Spleen (tissue), 11 donors: ENCODE data around the gene TEPSIN. TPM values are rescaled to one million over a fixed set of nuclear protein-coding genes. Genes with fewer than 3 reads are reported as not detected.
A peak's percentile ranks its signal among the peaks of the same experiment; 100 is the strongest.

ENCODE experiments used
- DNase-seq: peaks from one replicate; pipeline ENCODE4 v3.0.0-alpha.2; 2020
- H3K27ac ChIP-seq, 8 donors: fragments of 200-600 bp; sonication (generic) in 7 of 8; 1 replicate in 4 of 8; 2 replicates in 4 of 8; pipeline versions ENCODE4 v1.5.0 to v1.8.0; 2016 to 2021; ENCODE audit warnings: inconsistent platforms in 4 of 8, mild to moderate bottlenecking in 4 of 8, moderate library complexity in 1 of 8
- H3K27me3 ChIP-seq, 7 donors: fragments of 200-600 bp; sonication (generic) in 6 of 7; replicated peaks in 1 of 7; 1 replicate in 4 of 7; 2 replicates in 3 of 7; pipeline versions ENCODE4 v1.5.0 to v1.8.0; 2016 to 2021; ENCODE audit warnings: inconsistent platforms in 3 of 7, mild to moderate bottlenecking in 1 of 7
- H3K36me3 ChIP-seq, 6 donors: fragments of 200-600 bp; sonication (generic) in 5 of 6; 1 replicate in 4 of 6; 2 replicates in 2 of 6; pipeline versions ENCODE4 v1.5.0 to v1.8.0; 2016 to 2021; ENCODE audit warnings: inconsistent platforms in 2 of 6
- H3K4me1 ChIP-seq, 6 donors: fragments of 200-600 bp; sonication (generic) in 5 of 6; 1 replicate in 3 of 6; 2 replicates in 3 of 6; pipeline versions ENCODE4 v1.5.0 to v1.8.0; 2016 to 2021; ENCODE audit warnings: inconsistent platforms in 3 of 6
- H3K4me3 ChIP-seq, 8 donors: fragments of 200-600 bp; sonication (generic) in 7 of 8; 1 replicate in 4 of 8; 2 replicates in 4 of 8; pipeline versions ENCODE4 v1.5.0 to v1.8.0; 2016 to 2021; ENCODE audit warnings: inconsistent platforms in 4 of 8, mild to moderate bottlenecking in 4 of 8, moderate library complexity in 2 of 8
- H3K9me3 ChIP-seq, 8 donors: fragments of 200-600 bp; sonication (generic) in 7 of 8; 1 replicate in 4 of 8; 2 replicates in 4 of 8; pipeline versions ENCODE4 v1.5.0 to v1.8.0; 2016 to 2021; ENCODE audit warnings: inconsistent platforms in 4 of 8
- POLR2A ChIP-seq, 3 donors: fragments of 450-650 bp; IDR thresholded peaks; one replicate each; pipeline ENCODE4 v1.5.1; 2017; ENCODE audit warnings: antibody characterized with exemption in 3 of 3, mild to moderate bottlenecking in 1 of 3
- POLR2AphosphoS5 ChIP-seq, 3 donors: sonication (generic); formaldehyde crosslinking; IDR thresholded peaks; one replicate each; pipeline ENCODE4 v1.5.1; 2017; ENCODE audit warnings: antibody characterized with exemption in 3 of 3
- WGBS, 5 donors: extraction: QIAGEN DNeasy Blood & Tissue Kit in 3 of 5; methylation state at CpG; one replicate each; pipeline versions ENCODE4 v1.1.5 to v1.1.7; 2013 to 2018; 5-methylcytosine and 5-hydroxymethylcytosine counted together
- intact Hi-C: fragments of 100-400 bp; cut with DNase I; formaldehyde crosslinking; loops from one replicate; pipeline ENCODE4 v1.15.0; 2023; ENCODE audit warnings: low total_unique reads
- polyA plus RNA-seq, 3 donors: library from polyadenylated mRNA; stranded (reverse); fragments of 200-250 nt; gene quantifications; one replicate each; pipeline ENCODE4 v1.2.1, GENCODE V29; 2013
- total RNA-seq, 7 donors: library from RNA; depleted of rRNA in 3 of 7; stranded (reverse); fragments of >200 nt in 3 of 7; fragmentation: NEBNext Ultra II Directional in 4 of 7; extraction: Animal tissue kit (Norgen Biotek cat#: 25700) in 4 of 7; gene quantifications; one replicate each; pipeline versions ENCODE4 v1.1.0 to v1.2.1, GENCODE V29; 2016 to 2021
- TF ChIP-seq, protein P1 (sequence below), 11 experiments: fragments of 200-600 bp in 7 of 11; fragments of 450-650 bp in 4 of 11; sonication (generic) in 4 of 11; IDR thresholded peaks in 8 of 11; conservative IDR thresholded peaks in 3 of 11; 1 replicate in 7 of 11; 2 replicates in 4 of 11; pipeline versions ENCODE4 v1.4.0 to v1.8.0; 2016 to 2021; ENCODE audit warnings: antibody characterized with exemption in 11 of 11, inconsistent platforms in 4 of 11, mild to moderate bottlenecking in 1 of 11
- donor health status: healthy with polysubstance abuse.
- donor health status: DM: no; HTN: no; CAD: no; lungs with moderate emphysema.
- donor health status: DM: no; HTN: no; CAD: no.
- donor health status: Bipolar disorder and iron deficiency.
- donor health status: healthy.
- donor health status: DM: no; HTN: no; CAD: no.
- donor health status: DM: yes; HTN: yes; CAD: no.

TEPSIN gene
- total and polyA plus RNA-seq, 10 donors = 36.9 to 88.8 (median 72.3) TPM

GRCh38 chr17:81198826-81199481 lies 39.9 kb downstream of the TEPSIN start:
- Histone ChIP-seq H3K27ac (peak overlapping the region in 4 of 8 donors; percentile 27 to 63 (median 50)), H3K27me3 (no peaks in the 10 kb centered on the region), H3K36me3 (peaks cover 0 to 88% (median 4%) of the 10 kb centered on the region in 6 donors), H3K9me3 (no peaks in the 10 kb centered on the region), H3K4me1 (peaks cover 11 to 76% (median 58%) of the 10 kb centered on the region in 6 donors), H3K4me3 (no peak overlapping the region)
- WGBS, 5 donors = 69 to 84% (median 79%) methylated on average over 16 to 22 of the region's 22 CpGs
- TF ChIP-seq POLR2AphosphoS5 (IDR thresholded peaks at IDR 0.05) (peak; percentile 41 to 80 (median 79)), POLR2A (IDR thresholded peaks at IDR 0.05) (no peak)
- TF ChIP-seq, protein P1, sequence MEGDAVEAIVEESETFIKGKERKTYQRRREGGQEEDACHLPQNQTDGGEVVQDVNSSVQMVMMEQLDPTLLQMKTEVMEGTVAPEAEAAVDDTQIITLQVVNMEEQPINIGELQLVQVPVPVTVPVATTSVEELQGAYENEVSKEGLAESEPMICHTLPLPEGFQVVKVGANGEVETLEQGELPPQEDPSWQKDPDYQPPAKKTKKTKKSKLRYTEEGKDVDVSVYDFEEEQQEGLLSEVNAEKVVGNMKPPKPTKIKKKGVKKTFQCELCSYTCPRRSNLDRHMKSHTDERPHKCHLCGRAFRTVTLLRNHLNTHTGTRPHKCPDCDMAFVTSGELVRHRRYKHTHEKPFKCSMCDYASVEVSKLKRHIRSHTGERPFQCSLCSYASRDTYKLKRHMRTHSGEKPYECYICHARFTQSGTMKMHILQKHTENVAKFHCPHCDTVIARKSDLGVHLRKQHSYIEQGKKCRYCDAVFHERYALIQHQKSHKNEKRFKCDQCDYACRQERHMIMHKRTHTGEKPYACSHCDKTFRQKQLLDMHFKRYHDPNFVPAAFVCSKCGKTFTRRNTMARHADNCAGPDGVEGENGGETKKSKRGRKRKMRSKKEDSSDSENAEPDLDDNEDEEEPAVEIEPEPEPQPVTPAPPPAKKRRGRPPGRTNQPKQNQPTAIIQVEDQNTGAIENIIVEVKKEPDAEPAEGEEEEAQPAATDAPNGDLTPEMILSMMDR (IDR thresholded peaks at IDR 0.05 in 8 of 11, conservative IDR thresholded peaks at IDR 0.05 in 3 of 11) = no peak
- DNase-seq = no peak
- intact Hi-C loops = loop anchor here (10.0 kb wide), 1 partner anchor 54 kb away; no protein-coding TSS in a partner anchor

DNA sequence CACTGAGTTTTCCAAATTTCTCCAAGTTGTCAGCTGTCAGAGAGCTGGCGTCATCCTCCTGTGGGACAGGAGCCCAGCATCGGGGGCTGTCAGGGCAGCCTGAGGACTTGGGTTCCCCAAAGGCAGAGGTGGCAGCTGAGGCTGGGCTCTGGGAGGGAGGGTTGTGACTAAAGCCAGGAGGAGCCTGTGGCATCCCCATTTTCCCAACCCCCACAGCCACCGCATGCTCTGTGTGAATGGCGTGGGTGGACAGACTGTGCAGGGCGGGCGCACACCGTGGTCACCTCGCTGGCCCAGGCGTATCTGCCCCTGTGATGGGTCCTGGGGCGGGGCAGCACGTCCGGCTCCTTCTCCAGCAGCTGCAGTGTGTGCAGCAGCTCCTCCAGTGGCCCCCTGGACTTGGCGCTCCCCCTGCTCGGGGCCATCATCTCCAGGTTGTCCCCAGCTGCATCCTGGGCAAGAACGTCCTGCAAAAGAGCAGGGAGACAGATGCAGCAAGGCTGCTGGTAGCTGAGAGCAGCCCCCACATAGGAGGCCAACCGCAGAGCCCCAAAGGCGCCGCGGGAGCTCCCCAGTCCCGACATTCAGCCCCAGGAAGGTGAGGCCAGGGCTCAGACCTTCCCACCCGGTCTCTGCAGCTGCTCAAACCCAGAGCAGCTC lies 40.9 kb downstream of the TEPSIN start:
- no peak for TF ChIP-seq POLR2A (IDR thresholded peaks at IDR 0.05)
- TF ChIP-seq, protein P1 (IDR thresholded peaks at IDR 0.05 in 8 of 11, conservative IDR thresholded peaks at IDR 0.05 in 3 of 11) = no peak
- Histone ChIP-seq H3K9me3 (no peaks in the 10 kb centered on the region), H3K27ac (peak overlapping the region in 5 of 8 donors; percentile 39 to 63 (median 55)), H3K4me1 (peaks cover 11 to 86% (median 67%) of the 10 kb centered on the region in 6 donors), H3K4me3 (peak overlapping the region in 2 of 8 donors; percentile 1 to 19), H3K36me3 (peaks cover 0 to 88% (median 4%) of the 10 kb centered on the region in 6 donors), H3K27me3 (no peaks in the 10 kb centered on the region)
- intact Hi-C loops = loop anchor here (10.0 kb wide), 1 partner anchor 53 kb away; no protein-coding TSS in a partner anchor
- 71 to 95% (median 86%) methylated on average over 4 to 21 of the region's 21 CpGs for WGBS, 5 donors
- DNase-seq = no peak

DNA sequence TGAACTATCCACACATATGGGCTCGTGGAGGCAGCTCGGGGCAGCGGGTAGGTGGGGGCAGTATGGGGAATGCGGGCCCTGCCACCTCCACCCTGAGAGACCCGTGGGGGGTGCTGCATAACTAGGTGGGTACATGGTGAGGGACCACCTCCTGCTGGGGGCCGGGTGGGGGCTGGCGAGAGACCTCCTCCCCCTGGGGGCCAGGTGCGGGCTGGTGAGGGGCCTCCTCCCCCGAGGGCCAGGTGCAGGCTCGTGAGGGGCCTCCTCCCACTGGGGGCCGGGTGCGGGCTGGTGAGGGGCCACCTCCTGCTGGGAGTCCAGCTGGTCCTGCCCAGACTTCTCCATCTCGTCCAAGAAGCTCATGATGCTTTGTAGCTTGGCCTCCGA lies 41.5 kb downstream of the TEPSIN start:
- intact Hi-C loops = loop anchor here (10.0 kb wide), 1 partner anchor 53 kb away; no protein-coding TSS in a partner anchor
- Histone ChIP-seq H3K27ac (peak overlapping the region in 5 of 8 donors; percentile 39 to 63 (median 55)), H3K36me3 (peaks cover 0 to 86% (median 4%) of the 10 kb centered on the region in 6 donors), H3K4me1 (peaks cover 11 to 92% (median 72%) of the 10 kb centered on the region in 6 donors), H3K27me3 (no peaks in the 10 kb centered on the region), H3K9me3 (no peaks in the 10 kb centered on the region), H3K4me3 (peak overlapping the region in 2 of 8 donors; percentile 1 to 19)
- 66 to 80% (median 73%) methylated on average over 4 to 14 of the region's 14 CpGs for WGBS, 5 donors
- TF ChIP-seq, protein P1 (IDR thresholded peaks at IDR 0.05 in 8 of 11, conservative IDR thresholded peaks at IDR 0.05 in 3 of 11) = no peak
- no peak for TF ChIP-seq POLR2AphosphoS5 (IDR thresholded peaks at IDR 0.05)
- TF ChIP-seq POLR2A (IDR thresholded peaks at IDR 0.05) = no peak
- DNase-seq = no peak
